NCI-H345 treated with DMSO at 0.1 percent for 48 hours (cell line): ENCODE data around the gene KIF1B.
A peak's percentile ranks its signal among the peaks of the same experiment; 100 is the strongest.
"Not testable (repeated sequence)": the region's sequence is repeated elsewhere in the genome, so short reads cannot be mapped to it uniquely, and the experiment has no call there.

Experiments used
- DNase-seq: peaks from one replicate; lab custom pipeline; 2025; ENCODE audit not compliant: unreplicated experiment; lab: John Stamatoyannopoulos, UW

KIF1B gene

DNA sequence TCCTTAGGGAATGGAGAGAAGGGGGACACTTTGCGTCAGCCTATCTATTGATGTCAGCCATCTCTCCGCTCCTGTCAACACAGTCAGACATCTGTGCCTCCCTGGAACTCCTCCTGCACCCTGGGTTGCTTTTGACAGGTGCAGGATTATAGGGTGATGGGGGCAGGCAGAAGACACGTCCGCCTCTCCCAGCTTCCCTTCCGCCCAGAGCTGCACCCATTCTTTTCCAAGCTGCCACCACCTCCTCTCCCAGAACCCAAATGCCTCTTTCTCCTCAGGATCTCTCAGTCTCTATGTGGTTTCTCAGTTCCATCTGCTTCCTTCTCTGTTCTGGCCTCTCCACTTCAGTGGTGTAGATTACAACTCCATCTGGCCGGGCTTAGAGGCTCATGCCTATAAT is 17.1 kb upstream of the KIF1B start:
- DNase-seq: no peak

DNA sequence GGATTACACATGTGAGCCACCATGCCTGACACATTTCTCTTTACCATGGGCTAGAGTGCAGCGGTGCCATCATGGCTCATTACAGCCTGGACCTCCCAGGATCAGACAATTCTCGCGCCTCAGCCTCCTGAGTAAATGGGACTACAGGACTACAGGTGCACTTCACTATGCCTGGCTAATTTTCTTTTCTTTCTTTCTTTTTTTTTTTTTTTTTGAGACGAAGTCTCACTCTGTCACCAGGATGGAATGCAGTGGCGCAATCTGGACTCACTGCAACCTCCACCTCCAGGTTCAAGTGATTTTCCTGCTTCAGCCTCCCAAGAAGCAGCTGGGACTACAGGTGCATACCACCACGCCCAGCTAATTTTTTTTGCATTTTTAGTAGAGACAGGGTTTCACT is 14.8 kb upstream of the KIF1B start:
- no peak for DNase-seq

DNA sequence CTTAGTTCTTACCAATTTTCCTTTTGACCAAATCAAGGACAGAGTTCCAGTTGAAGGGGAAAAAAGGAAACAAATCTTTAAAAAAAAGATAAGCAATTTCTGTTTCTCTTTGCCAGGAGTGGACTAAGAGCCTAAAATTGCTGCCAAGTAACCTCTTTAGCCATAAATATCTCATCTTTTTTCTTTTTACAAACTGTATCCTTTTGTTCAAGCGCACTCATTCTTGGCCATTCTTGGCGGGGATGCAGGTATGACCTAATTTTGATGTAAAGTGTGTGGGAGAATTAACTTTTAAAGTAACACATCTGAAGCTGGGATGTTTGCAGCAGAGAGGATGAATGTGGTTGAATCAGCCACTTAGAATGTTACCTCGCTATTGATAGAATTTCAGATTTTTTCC is 13.4 kb upstream of the KIF1B start:
- no peak for DNase-seq

DNA sequence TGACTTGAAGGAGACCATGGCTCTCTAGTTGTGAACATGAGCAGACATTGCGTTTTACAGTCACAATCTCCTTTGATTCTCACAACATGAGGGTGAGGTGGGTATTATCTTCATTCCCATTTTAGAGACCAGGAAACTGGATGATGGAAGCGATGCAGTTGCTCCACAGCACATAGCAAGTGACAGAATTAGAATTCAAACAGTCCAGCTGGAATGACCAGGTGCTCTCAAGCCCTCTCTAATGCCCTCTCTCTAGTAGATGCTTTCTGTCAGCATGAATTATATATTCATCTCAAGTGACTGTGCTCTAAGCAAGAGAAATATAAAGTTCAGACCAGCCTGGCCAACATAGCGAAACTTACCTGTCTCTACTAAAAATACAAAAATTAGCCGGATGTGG is 9.8 kb upstream of the KIF1B start:
- DNase-seq: no peak

DNA sequence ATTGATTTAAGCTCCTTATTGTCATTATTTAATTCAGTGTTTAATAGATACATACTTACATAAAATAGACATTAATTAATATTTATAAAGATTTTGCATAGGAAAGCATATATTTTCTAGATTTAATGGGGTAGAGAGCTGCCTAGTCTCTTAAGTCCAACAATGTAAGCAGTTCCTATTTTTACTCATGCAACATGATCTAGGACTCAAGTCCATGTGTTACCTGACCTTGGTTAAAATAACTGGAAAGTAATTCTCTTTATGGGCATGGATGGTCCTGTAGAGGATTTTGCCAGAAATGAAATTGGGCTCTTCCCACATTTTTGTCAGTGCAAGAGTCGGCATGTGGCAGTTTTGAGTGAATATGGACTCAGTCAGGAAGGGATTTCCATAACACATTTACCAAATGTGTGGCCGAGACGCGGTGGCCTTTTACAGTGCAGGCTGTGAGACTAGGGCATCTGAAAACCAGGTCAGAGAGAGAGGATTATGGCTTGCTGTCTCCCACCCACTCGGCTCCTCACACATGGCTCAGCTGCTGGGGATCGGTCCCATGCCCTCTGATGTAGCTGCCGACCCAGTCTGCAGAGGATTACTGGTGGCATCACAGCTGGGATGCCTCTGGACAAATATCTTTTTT is 6.2 kb upstream of the KIF1B start:
- no peak for DNase-seq

DNA sequence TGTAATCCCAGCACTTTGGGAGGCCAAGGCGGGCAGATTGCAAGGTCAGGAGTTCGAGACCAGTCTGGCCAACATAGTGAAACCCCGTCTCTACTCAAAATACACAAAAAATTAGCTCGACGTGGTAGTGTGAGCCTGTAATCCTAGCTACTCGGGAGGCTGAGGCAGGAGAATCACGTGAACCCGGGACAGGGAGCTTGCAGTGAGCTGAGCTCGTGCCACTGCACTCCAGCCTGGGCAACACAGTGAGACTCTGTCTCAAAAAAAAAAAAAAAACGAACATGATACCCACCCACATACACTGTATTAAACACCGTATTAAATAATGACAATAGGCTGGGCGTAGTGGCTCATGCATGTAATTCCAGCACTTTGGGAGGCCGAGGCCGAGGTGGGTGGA is 5.2 kb upstream of the KIF1B start:
- not testable (repeated sequence) for DNase-seq

DNA sequence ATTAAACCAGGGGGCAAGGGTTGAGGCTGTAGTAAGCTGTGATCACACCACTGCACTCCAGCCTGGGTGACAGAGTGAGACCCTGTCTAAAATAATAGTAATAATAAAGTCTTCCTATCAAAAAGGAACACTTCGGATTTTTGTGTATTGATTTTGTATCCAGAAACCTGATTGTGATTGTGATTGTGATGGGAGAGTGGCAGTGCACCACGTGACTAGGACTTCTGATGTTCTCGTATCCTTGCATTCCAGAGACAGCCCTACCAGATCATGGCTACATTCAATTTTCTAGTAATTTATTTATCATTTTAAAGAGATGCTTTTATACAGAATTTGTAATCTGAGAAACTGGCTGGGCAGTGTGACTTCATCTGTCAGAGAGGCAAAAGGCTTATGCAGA is 2.6 kb upstream of the KIF1B start:
- DNase-seq: no peak

DNA sequence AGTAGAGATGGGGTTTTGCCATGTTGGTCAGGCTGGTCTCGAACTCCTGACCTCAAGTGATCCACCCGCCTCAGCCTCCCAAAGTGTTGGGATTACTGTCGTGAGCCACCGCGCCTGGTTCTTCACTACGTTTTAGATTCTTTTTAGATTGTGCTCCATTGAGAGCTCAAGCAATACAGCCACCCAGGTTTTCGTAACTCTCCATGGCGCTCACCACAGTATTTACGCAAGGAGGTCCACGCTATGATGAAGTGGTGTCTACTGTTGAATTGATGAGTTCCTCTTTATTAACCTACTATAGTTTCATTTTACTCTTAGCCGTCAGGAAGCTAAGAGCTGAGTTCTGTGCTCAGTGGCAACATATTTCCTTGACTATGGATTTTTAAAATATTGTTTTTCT is 1.8 kb upstream of the KIF1B start:
- DNase-seq: no peak

DNA sequence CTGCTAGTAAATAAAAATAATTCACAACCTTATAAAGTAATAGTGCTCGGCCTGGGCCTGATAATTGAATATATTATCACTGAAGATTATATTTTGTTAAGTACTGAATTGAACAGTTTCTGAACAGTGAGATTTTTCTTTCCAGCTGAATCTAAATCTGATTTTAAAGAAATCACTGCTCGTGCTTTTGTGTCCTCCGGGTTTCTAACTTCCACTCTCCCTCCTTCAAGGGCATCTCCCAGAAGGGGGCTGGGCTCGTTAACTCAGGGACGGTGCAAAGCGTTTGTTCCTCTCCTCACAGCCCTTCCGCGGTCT is 823 bp upstream of the KIF1B start:
- peak; percentile 63 for DNase-seq

DNA sequence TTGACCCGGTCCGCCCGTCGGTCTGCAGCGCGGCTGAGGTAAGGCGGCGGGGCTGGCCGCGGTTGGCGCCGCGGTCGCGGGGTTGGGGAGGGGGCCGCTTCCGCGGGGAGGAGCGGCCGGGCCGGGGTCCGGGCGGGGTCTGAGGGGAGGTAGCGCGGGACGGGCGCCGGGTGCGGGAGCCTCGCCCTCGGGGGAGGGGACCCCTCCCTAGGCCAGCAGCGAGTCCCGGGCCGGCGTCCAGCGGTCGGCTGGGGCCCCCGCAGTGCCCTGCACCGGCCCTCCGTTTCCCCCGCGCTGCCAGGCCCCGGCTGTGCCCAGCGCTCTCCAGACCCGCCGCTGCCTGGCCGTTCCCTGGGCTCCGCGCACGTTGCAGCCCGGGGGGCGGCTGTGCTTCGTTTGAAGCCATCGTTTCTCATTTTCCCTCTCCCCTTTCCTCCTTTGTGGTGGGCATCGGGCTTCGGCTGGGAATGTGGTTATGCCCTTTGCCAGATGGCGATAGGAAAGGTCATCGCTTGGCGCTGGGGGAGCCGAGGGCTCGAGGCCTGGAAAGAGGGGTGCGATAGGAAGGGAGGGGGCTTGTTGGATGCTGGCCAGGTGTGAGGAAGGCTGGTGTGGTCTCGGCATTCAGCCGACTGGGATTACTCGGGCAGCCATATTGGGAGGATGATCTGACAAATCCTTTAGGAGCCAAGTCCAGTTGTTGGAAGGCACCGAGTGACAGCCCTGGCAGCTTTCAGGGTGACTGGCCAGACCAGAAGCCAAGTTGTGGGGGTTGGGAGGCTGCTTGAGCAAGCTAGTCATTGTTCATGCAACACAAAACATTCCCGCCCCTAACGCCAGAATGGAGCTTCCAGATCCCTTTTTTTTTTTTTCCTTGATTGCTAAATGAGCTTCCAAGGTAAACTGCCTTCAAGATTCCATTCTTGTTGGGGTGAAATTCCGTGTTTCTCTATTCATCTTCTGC is 753 bp downstream of the KIF1B start:
- DNase-seq: peak; percentile 18

DNA sequence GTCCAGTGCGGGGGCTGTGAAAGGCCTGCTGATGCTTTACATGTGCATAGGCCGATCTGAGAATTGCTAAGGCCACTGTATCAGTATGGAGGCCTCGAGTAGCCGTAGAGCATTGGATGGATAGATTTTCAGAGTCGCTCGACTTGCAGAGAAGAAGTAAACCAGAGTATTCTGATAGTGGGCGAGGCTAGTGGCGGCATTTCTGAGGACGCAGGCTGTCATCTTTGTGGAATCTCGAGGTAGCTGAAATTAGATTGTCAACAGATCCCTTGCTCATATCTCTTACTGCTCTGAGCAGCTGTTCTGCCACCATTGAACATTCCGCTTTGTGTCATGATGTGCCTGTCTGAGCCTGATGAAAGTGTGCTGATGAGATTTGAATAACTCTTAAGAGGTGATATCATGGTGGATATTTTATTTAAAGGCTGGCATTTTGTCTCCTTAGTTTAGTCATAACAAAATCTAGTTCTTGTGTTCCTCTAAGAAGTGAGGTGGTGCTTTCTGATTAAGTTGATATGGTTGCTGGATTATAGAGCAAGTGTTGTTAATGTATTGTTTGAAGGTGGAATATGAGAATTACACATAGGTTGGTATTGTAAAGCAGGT is 1.5 kb downstream of the KIF1B start:
- DNase-seq: no peak

DNA sequence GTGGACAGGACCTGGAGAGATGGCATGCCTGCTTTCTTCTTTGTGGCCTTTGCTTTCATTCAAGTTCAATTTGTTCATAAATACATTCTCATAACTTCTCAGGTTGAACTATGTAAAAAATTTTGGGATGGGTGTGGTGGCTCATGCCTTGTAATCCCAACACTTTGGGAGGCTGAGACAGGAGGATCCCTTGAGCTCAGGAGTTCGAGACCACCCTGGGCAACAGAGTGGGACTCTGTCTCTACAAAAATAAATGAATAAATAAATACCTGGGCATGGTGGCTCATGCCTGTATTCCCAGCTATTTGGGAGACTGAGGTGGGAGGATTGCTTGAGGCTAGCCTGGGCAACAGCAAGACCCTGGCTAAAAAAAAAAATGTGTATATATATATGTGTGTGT is 2.1 kb downstream of the KIF1B start:
- DNase-seq: no peak

DNA sequence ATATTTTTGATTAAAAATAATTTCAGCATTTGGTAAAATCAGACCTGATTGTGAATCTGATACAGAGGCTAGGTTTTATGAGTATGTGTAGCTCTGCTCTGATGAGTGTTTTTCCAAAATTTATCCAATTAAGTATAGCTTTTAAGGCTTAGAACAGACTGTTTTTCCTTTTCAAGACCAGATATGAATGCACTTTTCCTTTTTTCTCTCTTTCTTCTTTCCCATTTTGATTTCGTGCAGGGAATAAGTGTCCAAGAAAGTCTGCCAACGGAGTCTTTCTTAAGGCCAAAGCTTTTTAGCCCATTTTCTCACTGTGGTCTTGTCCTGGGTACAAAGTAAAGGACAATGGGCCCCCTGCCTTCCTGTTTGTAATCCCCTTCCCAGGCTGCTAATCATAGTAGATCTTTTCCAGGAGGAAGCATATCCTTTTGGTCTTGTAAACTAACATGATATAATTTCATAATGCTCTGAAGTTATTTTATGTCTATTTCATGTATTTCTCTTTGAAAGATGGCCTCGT is 2.9 kb downstream of the KIF1B start:
- no peak for DNase-seq

DNA sequence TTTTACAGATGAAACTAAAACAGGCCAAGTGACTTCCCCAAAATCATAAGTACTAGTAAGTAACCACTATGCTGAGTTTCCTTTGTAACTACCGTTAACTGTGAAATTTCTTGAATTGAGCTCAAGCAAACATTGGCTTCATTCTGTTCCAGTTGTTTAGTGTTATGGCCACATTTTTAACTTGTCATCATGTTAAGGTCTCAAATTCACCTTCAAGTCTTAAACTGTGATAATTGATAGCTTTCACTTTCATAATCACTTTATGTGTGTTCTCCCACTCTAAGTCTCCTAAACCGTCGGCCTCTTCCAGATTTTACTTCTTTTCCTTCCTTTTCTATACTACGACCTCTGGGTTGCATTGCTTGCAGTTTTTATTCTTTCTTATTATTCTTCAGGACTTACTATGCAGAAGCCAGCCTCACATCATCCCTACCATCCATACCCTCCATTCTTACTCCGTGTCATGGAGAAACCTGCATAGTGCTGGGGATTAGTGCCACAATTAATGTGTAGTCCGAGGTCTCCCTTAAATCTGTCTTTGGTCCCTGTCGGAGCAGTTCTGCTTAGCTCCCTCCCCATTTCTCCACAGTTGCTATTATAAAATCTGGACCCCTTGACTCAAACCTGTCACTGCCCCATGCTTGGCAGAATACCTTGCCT is 5.8 kb downstream of the KIF1B start:
- DNase-seq: no peak

DNA sequence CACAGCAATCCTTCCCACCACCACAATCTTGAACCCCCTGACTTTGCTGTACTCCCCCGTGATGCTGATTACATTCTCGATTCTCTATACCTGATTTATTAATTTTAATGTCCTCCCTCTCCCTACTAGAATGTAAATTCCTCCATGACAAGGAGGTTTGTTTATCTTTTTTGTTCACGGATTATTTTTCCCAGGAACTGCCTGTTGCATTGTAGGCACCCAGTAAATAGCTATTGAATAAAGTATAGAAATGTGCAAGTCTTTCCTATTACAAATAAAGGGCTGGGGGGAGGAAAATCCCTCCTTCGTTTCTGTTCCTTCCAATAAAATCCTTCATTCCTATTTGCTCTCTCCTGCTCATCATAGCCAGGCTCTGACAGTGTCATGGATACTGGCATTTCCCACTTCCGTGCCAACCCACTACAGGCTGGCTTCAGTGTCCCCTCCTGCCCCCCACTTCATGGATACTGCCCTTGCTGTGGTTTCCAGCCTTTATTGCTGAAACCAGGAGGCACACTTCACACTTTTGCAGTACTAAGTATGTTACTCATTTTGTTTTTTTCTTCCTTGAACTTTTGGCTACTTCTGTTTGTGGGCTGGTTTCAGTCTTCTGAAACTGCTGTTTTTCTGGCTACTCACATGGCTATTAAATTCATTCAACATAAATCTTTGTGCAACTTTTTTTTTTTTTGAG is 7.5 kb downstream of the KIF1B start:
- no peak for DNase-seq

DNA sequence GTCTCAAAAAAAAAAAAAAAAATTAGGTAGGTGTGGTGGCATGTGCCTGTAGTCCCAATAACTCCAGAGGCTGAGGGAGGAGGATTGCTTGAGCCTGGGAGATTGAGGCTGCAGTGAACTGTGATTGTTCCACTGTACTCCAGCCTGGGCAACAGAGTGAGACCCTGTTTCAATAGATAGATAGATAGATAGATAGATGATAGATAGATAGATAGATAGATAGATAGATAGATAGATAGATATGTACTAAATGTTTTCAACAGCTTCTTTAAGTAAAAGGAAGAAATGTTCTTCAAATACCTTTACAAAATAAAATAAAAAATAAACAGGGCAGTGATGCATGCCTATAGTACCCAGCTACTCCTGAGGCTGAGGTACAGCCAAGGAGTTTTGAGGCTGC is 9.8 kb downstream of the KIF1B start:
- no peak for DNase-seq

DNA sequence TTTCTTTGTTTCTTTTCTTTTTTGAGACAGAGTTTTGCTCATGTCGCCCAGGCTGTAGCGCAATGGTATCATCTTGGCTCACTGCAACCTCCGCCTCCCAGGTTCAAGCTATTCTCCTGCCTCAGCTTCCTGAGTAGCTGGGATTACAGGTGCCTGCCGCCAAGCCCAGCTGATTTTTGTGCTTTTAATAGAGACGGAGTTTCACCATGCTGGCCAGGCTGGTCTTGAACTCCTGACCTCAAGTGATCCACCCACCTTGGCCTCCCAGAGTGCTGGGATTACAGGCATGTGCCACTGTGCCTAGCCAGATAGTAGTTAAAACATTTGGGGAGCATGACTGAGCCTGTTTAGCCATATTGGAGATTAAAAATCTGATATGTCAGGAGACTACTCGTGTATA is 10.3 kb downstream of the KIF1B start:
- not testable (repeated sequence) for DNase-seq

DNA sequence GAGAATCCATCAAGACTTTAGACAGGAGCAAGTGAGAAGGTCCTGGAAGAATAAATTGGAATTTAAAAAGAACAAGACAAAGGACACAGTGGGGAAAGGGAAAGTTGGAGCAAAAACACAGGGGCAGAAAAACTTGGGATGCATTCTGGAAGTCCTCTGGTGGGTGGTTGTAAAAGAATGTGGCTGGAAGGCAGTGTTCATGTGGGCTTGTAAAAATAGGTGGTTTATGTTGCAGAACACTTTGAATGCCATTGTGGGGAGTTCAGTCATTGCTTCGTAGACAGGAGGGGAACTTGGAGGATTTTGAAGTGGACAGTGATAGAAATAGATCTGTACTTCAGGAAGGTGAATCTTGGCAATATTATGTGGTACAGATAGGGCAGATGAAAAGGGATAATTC is 15.2 kb downstream of the KIF1B start:
- DNase-seq: no peak

DNA sequence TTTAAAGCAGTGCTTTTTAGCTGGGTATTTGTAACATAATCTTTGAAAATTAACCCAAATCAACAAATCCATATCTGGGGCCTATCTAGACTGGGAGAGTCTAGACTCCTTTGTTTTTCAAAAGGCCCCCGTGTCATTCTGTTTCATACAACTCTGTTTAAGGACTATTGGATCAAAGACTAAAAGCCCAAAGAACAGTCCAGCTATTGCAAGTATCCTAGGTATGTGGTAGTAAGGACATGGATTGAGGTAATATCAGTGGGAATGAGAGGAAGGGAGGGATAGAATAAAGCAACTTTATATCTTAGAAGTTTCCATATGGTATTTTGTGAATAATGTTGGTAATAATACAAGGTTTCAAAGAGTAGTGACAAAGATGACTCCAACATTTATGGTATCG is 18.2 kb downstream of the KIF1B start:
- DNase-seq: no peak

DNA sequence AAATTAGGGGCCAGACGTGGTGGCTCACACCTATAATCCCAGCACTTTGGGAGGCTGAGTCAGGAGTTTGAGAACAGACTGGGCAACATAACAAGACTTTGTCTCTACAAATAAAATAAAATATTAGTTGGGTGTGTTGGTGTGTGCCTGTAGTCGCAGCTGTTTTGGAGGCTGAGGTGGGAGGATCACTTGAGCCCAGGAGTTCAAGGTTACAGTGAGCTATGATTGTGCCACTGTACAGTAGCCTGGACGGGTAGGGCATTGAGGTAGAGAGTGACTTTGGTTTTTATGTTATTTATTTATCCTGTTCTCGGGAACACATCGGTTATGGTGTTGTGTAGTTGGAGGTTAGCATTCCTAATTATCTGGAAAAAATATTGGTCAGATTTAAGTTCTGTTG is 19.5 kb downstream of the KIF1B start:
- no peak for DNase-seq

DNA sequence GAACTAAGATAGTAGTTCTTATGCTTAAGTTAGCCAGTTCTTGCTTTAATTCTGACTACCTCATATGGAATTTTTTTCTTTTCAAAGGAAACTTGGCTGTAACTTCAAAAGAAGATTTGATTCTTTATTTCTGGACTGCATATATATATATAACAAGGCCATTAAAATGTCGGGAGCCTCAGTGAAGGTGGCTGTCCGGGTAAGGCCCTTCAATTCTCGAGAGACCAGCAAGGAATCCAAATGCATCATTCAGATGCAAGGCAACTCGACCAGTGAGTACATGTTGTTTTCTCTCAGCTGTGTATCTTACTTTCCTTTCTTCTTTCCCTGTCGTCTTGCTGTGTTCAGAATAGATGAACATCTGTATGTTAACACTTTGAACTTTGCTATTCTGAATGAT is 21.8 kb downstream of the KIF1B start:
- no peak for DNase-seq
